IMR-90 (cell line): ENCODE data around the gene KMT2B. TPM values are rescaled to one million over a fixed set of nuclear protein-coding genes. Genes with fewer than 3 reads are reported as not detected.

Experiments used
- ATAC-seq: fragments of 200-7000 bp; cut with Tn5 transposase; 2 replicates; pipeline ENCODE4 v1.9.1; 2020; ENCODE audit warnings: low read depth, mild to moderate bottlenecking, moderate library complexity
- BruUV-seq: library from RNA; stranded (reverse); fragments of 400-500 nt; replicated peaks from 2 replicates; lab custom pipeline; 2021; lab: Mats Ljungman, UMichigan
- CTCF ChIA-PET: fragments of 300-600 bp; formaldehyde crosslinking; extraction: SDS; loops from one replicate; lab custom pipeline; 2021; ENCODE audit warnings: antibody characterized with exemption; lab: Yijun Ruan, JAX
- POLR2A ChIA-PET: fragments of 300-600 bp; sonication (Branson Sonifier 250); formaldehyde crosslinking; loops from one replicate; lab custom pipeline; 2022; ENCODE audit warnings: antibody characterized with exemption; ENCODE audit not compliant: unreplicated experiment; lab: Charles Lee
- DNase-seq: peaks from one replicate; pipeline ENCODE4 v3.0.0; 2013
- H2AFZ ChIP-seq: replicated peaks from 2 replicates; pipeline ENCODE3; 2013; ENCODE audit warnings: low read length, mild to moderate bottlenecking; ENCODE audit not compliant: poor library complexity
- H2AK5ac ChIP-seq: 2 replicates; pipeline ENCODE4 v1.6.1; 2013; ENCODE audit warnings: low read depth, low read length, inconsistent platforms
- H2AK9ac ChIP-seq: replicated peaks from 2 replicates; pipeline ENCODE3; 2013; ENCODE audit warnings: mild to moderate bottlenecking, low read depth, low read length, moderate library complexity; ENCODE audit not compliant: poor library complexity
- H2BK120ac ChIP-seq: 2 replicates; pipeline ENCODE4 v1.6.1; 2013; ENCODE audit warnings: low read depth, low read length, inconsistent platforms
- H2BK15ac ChIP-seq: 3 replicates; pipeline ENCODE4 v1.6.1; 2013; ENCODE audit warnings: low read depth, low read length, inconsistent platforms
- H2BK20ac ChIP-seq: 2 replicates; pipeline ENCODE4 v1.6.1; 2013; ENCODE audit warnings: low read depth, mild to moderate bottlenecking, inconsistent platforms, low read length, moderate library complexity
- H2BK5ac ChIP-seq: 2 replicates; pipeline ENCODE4 v1.6.1; 2013; ENCODE audit warnings: mild to moderate bottlenecking, low read depth, low read length, inconsistent platforms; ENCODE audit not compliant: poor library complexity, severe bottlenecking
- H3K14ac ChIP-seq: replicated peaks from 2 replicates; pipeline ENCODE4 v1.6.1; 2013; ENCODE audit warnings: low read depth, low read length, inconsistent platforms
- H3K18ac ChIP-seq: 2 replicates; pipeline ENCODE4 v1.6.1; 2013; ENCODE audit warnings: low read depth, low read length, control low read depth
- H3K23ac ChIP-seq: 2 replicates; pipeline ENCODE4 v1.6.1; 2013; ENCODE audit warnings: low read depth, low read length, inconsistent platforms
- H3K27ac ChIP-seq: 2 replicates; pipeline ENCODE4 v1.5.1; 2013; ENCODE audit warnings: mild to moderate bottlenecking, control low read depth, low read length; ENCODE audit not compliant: insufficient read depth
- H3K27me3 ChIP-seq: 2 replicates; pipeline ENCODE4 v1.6.1; 2013; ENCODE audit warnings: low read length; ENCODE audit not compliant: control insufficient read depth, insufficient read depth
- H3K36me3 ChIP-seq: 2 replicates; pipeline ENCODE4 v1.6.1; 2013; ENCODE audit warnings: low read length, mixed read lengths; ENCODE audit not compliant: control insufficient read depth, insufficient read depth
- H3K4ac ChIP-seq: 2 replicates; pipeline ENCODE4 v1.6.1; 2013; ENCODE audit warnings: low read depth, low read length, inconsistent platforms
- H3K4me1 ChIP-seq: 2 replicates; pipeline ENCODE4 v1.6.1; 2013; ENCODE audit warnings: low read length, mixed read lengths; ENCODE audit not compliant: control insufficient read depth, insufficient read depth
- H3K4me2 ChIP-seq: 2 replicates; pipeline ENCODE4 v1.6.1; 2013; ENCODE audit warnings: low read depth, mild to moderate bottlenecking, control low read depth, low read length, moderate library complexity
- H3K4me3 ChIP-seq: 2 replicates; pipeline ENCODE4 v1.5.1; 2013; ENCODE audit warnings: low read depth, mild to moderate bottlenecking, control low read depth, low read length, moderate library complexity; ENCODE audit not compliant: insufficient read depth
- H3K56ac ChIP-seq: 2 replicates; pipeline ENCODE4 v1.6.1; 2013; ENCODE audit warnings: low read length, inconsistent platforms; ENCODE audit not compliant: insufficient read depth; ENCODE audit errors: extremely low read depth
- H3K79me1 ChIP-seq, 2 experiments: 2 replicates each; pipeline ENCODE4 v1.6.1; 2013; ENCODE audit warnings: low read length in 2 of 2, inconsistent platforms in 1 of 2, low read depth in 1 of 2
- H3K9ac ChIP-seq: 2 replicates; pipeline ENCODE4 v1.6.1; 2013; ENCODE audit warnings: low read depth, low read length, control low read depth
- H3K9me1 ChIP-seq: 2 replicates; pipeline ENCODE4 v1.6.1; 2013; ENCODE audit warnings: low read length, inconsistent platforms; ENCODE audit not compliant: insufficient read depth
- H3K9me3 ChIP-seq: 2 replicates; pipeline ENCODE4 v1.6.1; 2013; ENCODE audit warnings: low read length; ENCODE audit not compliant: control insufficient read depth, insufficient read depth
- H4K20me1 ChIP-seq: 2 replicates; pipeline ENCODE4 v1.6.1; 2013; ENCODE audit warnings: low read length, inconsistent platforms; ENCODE audit not compliant: insufficient read depth
- H4K5ac ChIP-seq: 2 replicates; pipeline ENCODE4 v1.6.1; 2013; ENCODE audit warnings: mild to moderate bottlenecking, low read depth, low read length, control low read depth
- H4K8ac ChIP-seq, 2 experiments: 2 replicates each; pipeline ENCODE4 v1.6.1; 2013; ENCODE audit warnings: low read depth in 2 of 2, low read length in 2 of 2, control low read depth in 1 of 2, inconsistent platforms in 1 of 2
- H4K91ac ChIP-seq: 2 replicates; pipeline ENCODE4 v1.6.1; 2013; ENCODE audit warnings: low read depth, low read length, inconsistent platforms; ENCODE audit not compliant: insufficient read depth
- BHLHE40 ChIP-seq: fragments of 150-350 bp; IDR thresholded peaks from 2 replicates; pipeline ENCODE4 v1.6.1; 2016; ENCODE audit warnings: mild to moderate bottlenecking, low read depth, low read length
- CEBPB ChIP-seq: IDR thresholded peaks from 2 replicates; pipeline ENCODE4 v1.6.1; 2012; ENCODE audit warnings: low read depth, low read length, improper control_type of control experiment
- CHD1 ChIP-seq: IDR thresholded peaks from 2 replicates; pipeline ENCODE4 v1.6.1; 2012; ENCODE audit warnings: low read depth, low read length, improper control_type of control experiment
- RAD21 ChIP-seq: IDR thresholded peaks from 2 replicates; pipeline ENCODE4 v1.6.1; 2012; ENCODE audit warnings: low read length, improper control_type of control experiment
- RFX5 ChIP-seq: IDR thresholded peaks from 2 replicates; pipeline ENCODE4 v1.8.0; 2012; ENCODE audit warnings: low read depth, mild to moderate bottlenecking, low read length, moderate library complexity
- WGBS, 2 experiments: methylation state at CpG; one replicate each; pipeline versions ENCODE4 v1.1.5 to v1.1.7; 2013; ENCODE audit warnings: missing lambda C conversion rate in 2 of 2; ENCODE audit not compliant: insufficient read length in 1 of 2; ENCODE audit errors: extremely low coverage in 2 of 2; 5-methylcytosine and 5-hydroxymethylcytosine counted together
- dilution Hi-C: fragments of 300-500 bp; cut with HindIII; formaldehyde crosslinking; loops from one replicate; pipeline ENCODE4 v1.14.3; 2018; ENCODE audit warnings: low sequenced_read_pairs; ENCODE audit not compliant: unreplicated experiment
- in situ Hi-C: fragments of 300-500 bp; cut with MboI; formaldehyde crosslinking; loops from 3 replicates; pipeline ENCODE4 v1.14.3; 2019; ENCODE audit warnings: low sequenced_read_pairs, inconsistent platforms, mixed read lengths
- intact Hi-C: fragments of 100-400 bp; cut with micrococcal nuclease; formaldehyde crosslinking; loops from 2 replicates; pipeline ENCODE4 v1.10.0; 2022
- polyA plus RNA-seq, 3 experiments: library from polyadenylated mRNA; depleted of rRNA; stranded (reverse); fragments of >200 nt; gene quantifications; 2 replicates each; pipeline ENCODE4 v1.2.3, GENCODE V29; 2012; ENCODE audit warnings: low replicate concordance in 1 of 3
- total RNA-seq: library from RNA; depleted of rRNA; stranded (reverse); fragments of >200 nt; gene quantifications from 2 replicates; pipeline ENCODE4 v1.2.3, GENCODE V29; 2012

Gene KMT2B
- total and polyA plus RNA-seq, 2 of the 4 experiments (the other 2 are of a cell fraction) = 3.0 to 30.7 TPM

DNA sequence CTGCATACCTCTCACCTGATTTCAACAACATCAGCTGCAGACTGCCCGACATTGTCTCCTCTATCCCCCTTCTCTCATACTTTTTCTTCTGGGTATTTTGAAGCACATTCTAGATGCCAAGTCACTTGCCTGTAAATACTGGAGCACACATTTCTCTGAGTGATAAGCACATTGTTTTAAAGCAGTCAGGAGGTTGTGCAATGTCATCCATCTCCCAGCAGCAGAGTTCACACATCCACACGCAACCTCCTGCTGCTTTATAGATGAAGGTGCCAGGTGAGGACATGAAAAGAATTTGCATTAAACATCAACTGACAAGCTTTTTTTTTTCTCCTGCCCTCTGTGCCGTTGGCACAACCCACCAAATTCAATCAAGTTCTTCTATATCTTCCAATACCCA, 46.0 kb upstream of the KMT2B start:
- Histone ChIP-seq H3K36me3 (no peaks in the 10 kb centered on the region), H3K4me2 (no peak overlapping the region), H3K23ac (no peak overlapping the region), H2AFZ (no peak overlapping the region), H2BK20ac (no peak overlapping the region), H3K27me3 (peaks cover 7% of the 10 kb centered on the region; the same call in 1 of the 2 replicates), H3K27ac (no peak overlapping the region), H2AK5ac (no peak overlapping the region), H4K8ac (no peak overlapping the region), H4K5ac (no peak overlapping the region), H2BK15ac (no peak overlapping the region), H3K9me3 (no peaks in the 10 kb centered on the region), H3K9ac (no peak overlapping the region), H3K18ac (no peak overlapping the region), H3K9me1 (no peaks in the 10 kb centered on the region), H3K4ac (no peak overlapping the region), H2AK9ac (no peak overlapping the region), H2BK5ac (no peak overlapping the region), H4K91ac (no peak overlapping the region), H3K56ac (no peak overlapping the region), H3K79me1 (no peaks in the 10 kb centered on the region), H3K14ac (no peak overlapping the region), H3K4me3 (no peak overlapping the region), H3K4me1 (no peaks in the 10 kb centered on the region), H2BK120ac (no peak overlapping the region), H4K20me1 (no peaks in the 10 kb centered on the region)
- no TSS peak for BruUV-seq
- ChIA-PET POLR2A (interaction anchor here (0.5 to 0.7 kb wide), 2 partner anchors 11 to 13 kb away, joined by 3 read pairs; no protein-coding TSS in a partner anchor), CTCF (no interaction called here)
- WGBS, 2 experiments = no CpG with 5 or more reads among the region's 3 CpGs
- ATAC-seq (no peak), DNase-seq (no peak)
- intact Hi-C loops = no loop called here
- dilution Hi-C loops = no loop called here
- TF ChIP-seq CEBPB = peak; percentile 64
- TF ChIP-seq BHLHE40 = no peak
- no peak for TF ChIP-seq CHD1
- TF ChIP-seq RFX5 = no peak
- TF ChIP-seq RAD21 = no peak
- in situ Hi-C loops = no loop called here
